Gastrocnemius medialis (tissue), 4 donors: ENCODE measurements around the gene SHC2.

Source experiments
- CTCF ChIP-seq, 5 experiments: fragments of 450-650 bp in 3 of 5; fragments of 200-600 bp in 2 of 5; sonication (generic) in 2 of 5; IDR thresholded peaks in 4 of 5; conservative IDR thresholded peaks in 1 of 5; 1 replicate in 4 of 5; 2 replicates in 1 of 5; pipeline ENCODE4 v1.5.1; 2016 to 2019; ENCODE audit warnings: antibody characterized with exemption in 5 of 5, mild to moderate bottlenecking in 3 of 5, moderate library complexity in 3 of 5
- POLR2A ChIP-seq, 2 donors: fragments of 450-650 bp; IDR thresholded peaks; one replicate each; pipeline ENCODE4 v1.6.1; 2017; ENCODE audit warnings: antibody characterized with exemption in 2 of 2, mild to moderate bottlenecking in 2 of 2, moderate library complexity in 2 of 2

DNA sequence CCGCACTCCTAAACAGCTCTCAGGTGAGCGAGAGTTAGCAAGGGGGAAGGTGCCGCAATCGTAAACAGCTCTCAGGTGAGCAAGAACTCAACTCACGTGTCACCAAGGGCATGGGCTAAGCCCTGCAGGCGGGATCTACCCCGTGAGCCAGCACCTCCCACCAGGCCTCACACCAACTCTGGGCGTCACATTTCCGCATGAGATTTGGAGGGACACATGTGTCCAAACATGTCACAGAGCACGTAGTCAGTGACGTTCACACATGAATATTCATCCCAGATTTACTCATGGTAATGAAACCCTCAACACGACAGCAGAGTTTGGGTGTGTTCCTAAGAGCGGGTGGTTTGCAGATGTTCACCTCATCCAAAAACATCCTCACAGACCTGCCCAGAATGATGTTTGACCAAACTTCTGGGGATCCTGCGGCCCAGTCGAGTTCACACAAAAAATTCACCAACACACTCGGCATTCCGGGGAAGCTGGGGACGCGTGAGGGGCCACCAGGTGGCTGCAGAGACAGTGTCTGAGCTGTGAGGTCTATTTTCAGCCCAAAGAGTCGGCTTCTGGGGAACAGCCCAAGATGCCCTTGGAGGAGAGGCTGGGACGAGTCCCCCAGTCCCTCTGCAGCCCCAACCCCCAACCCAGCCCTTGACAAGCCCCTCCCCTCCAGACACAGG lies 71.4 kb downstream of the SHC2 start:
- TF ChIP-seq CTCF (IDR thresholded peaks at IDR 0.05 in 4 of 5, conservative IDR thresholded peaks at IDR 0.05 in 1 of 5) (no peak), POLR2A (IDR thresholded peaks at IDR 0.05) (no peak)
